ENCODE measurements around the gene CUTC. TPM values are rescaled to one million over a fixed set of nuclear protein-coding genes. Genes with fewer than 3 reads are reported as not detected.

The CUTC gene
- total RNA-seq, 1 experiment from 2014 or later = 15.0 TPM

DNA sequence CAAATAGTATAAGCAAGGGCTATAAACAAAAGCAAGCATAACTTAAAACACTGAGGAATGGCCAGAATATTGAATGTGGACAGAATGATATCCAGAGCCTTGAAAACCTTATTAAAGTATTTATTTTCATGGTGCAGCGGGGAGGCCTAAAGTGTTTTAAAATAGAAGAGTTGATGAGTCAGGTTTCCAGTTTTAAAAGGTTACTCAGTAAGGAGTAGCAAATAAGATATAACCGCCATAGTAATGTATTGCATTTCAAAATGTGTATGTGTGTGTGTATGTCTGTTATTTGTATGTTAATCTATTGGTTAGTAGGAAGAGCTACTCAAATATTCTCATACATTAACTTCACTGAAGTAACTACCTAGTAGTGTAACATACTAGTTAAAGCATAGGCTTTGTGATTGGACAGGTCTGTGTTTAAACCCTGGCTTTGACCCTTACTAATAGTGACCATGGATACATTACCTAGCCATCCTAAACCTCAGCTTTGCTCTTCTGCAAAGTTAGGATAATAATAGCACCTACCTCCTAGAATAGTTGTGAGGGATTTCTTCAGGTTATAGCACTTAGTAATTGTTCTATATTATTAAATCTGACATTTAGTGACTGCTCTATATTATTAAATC is 16.9 kb downstream of the CUTC start:
- Mint-ChIP-seq H3K27ac (ENCODE audit: low read depth, unreplicated experiment) (no peak overlapping the region), H3K9me3 (ENCODE audit: unreplicated experiment) (no peaks in the 10 kb centered on the region), H3K4me3 (ENCODE audit: unreplicated experiment) (no peak overlapping the region), H3K4me1 (ENCODE audit: insufficient read depth, unreplicated experiment) (peaks cover 5% of the 10 kb centered on the region), H3K36me3 (ENCODE audit: insufficient read depth, unreplicated experiment) (peaks cover 69% of the 10 kb centered on the region), H3K27me3 (ENCODE audit: insufficient read depth, unreplicated experiment) (no peaks in the 10 kb centered on the region)
- BruUV-seq (replicated peaks) = no TSS peak
- POLR2A ChIA-PET = interaction anchor here (0.9 to 6.4 kb wide), 3 partner anchors 9 to 16 kb away, joined by 4 to 36 read pairs (median 5); partner anchors contain the start of genes COX15 and CUTC
- intact Hi-C loops (cut with micrococcal nuclease) = no loop called here
- CTCF ChIA-PET = no interaction called here
- TF ChIP-seq, protein P1, sequence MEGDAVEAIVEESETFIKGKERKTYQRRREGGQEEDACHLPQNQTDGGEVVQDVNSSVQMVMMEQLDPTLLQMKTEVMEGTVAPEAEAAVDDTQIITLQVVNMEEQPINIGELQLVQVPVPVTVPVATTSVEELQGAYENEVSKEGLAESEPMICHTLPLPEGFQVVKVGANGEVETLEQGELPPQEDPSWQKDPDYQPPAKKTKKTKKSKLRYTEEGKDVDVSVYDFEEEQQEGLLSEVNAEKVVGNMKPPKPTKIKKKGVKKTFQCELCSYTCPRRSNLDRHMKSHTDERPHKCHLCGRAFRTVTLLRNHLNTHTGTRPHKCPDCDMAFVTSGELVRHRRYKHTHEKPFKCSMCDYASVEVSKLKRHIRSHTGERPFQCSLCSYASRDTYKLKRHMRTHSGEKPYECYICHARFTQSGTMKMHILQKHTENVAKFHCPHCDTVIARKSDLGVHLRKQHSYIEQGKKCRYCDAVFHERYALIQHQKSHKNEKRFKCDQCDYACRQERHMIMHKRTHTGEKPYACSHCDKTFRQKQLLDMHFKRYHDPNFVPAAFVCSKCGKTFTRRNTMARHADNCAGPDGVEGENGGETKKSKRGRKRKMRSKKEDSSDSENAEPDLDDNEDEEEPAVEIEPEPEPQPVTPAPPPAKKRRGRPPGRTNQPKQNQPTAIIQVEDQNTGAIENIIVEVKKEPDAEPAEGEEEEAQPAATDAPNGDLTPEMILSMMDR (IDR thresholded peaks at IDR 0.05; ENCODE audit: unreplicated experiment) = no peak
- no peak for DNase-seq (ENCODE audit: unreplicated experiment)

- DNase-seq (ENCODE audit: unreplicated experiment) = no peak
- CTCF ChIA-PET = no interaction called here
- Mint-ChIP-seq H3K27ac (ENCODE audit: low read depth, unreplicated experiment) (no peak overlapping the region), H3K36me3 (ENCODE audit: insufficient read depth, unreplicated experiment) (peaks cover 73% of the 10 kb centered on the region), H3K4me3 (ENCODE audit: unreplicated experiment) (no peak overlapping the region), H3K4me1 (ENCODE audit: insufficient read depth, unreplicated experiment) (peaks cover 5% of the 10 kb centered on the region), H3K27me3 (ENCODE audit: insufficient read depth, unreplicated experiment) (no peaks in the 10 kb centered on the region), H3K9me3 (ENCODE audit: unreplicated experiment) (no peaks in the 10 kb centered on the region)
- no TSS peak for BruUV-seq (replicated peaks)
- POLR2A ChIA-PET = interaction anchor here (6.4 kb wide), 1 partner anchor 18 kb away, joined by 36 read pairs; the partner anchor contains the start of genes COX15 and CUTC
- intact Hi-C loops (cut with micrococcal nuclease) = no loop called here
- TF ChIP-seq, protein P1 (IDR thresholded peaks at IDR 0.05; ENCODE audit: unreplicated experiment) = no peak
Measured at GRCh38 chr10:99750641-99751040, 18.6 kb downstream of the CUTC start.

DNA sequence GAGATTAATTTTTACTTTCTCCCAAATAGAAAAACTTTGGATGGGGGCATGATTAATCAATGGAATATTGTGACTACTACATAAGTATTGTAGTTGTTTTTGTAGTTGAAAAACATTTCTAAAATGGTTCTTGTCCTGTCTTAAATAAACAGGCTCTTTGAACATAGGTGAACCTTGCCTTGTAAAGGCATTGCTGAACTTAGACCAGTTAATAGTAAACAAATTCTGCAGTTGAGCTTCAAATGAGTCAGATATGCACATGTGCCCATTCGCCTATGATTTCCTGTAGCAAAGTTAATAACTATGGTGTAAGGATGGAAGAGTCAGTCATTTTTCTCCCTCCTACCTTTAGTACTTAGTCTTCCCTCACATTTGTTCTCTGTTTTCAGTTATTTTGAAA is 22.6 kb downstream of the CUTC start:
- POLR2A ChIA-PET = interaction anchor here (6.4 kb wide), 1 partner anchor 22 kb away, joined by 36 read pairs; the partner anchor contains the start of genes COX15 and CUTC
- Mint-ChIP-seq H3K36me3 (ENCODE audit: insufficient read depth, unreplicated experiment) (peaks cover 88% of the 10 kb centered on the region), H3K27me3 (ENCODE audit: insufficient read depth, unreplicated experiment) (no peaks in the 10 kb centered on the region)

DNA sequence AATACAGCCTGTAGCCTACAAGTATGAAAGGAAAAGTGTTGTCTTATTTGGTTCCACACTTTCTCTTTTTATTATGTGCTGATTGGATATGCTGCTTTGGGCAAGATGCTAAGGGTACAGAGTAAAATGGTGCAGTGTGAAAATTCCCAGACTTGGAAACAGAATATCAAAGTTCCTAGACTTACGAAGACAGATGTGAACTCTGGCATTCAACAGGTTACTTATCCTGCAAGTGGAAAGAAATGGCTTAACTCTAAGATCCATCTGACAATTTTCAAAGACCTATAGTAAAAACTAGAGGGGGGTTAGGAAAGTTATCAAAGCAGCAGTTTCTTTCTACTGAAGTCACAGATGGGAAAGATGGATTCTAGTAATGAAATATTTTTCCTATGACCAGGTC is 24.1 kb downstream of the CUTC start:
- Mint-ChIP-seq H3K36me3 (ENCODE audit: insufficient read depth, unreplicated experiment) (peaks cover 87% of the 10 kb centered on the region), H3K27me3 (ENCODE audit: insufficient read depth, unreplicated experiment) (no peaks in the 10 kb centered on the region), H3K4me1 (ENCODE audit: insufficient read depth, unreplicated experiment) (peaks cover 5% of the 10 kb centered on the region), H3K4me3 (ENCODE audit: unreplicated experiment) (no peak overlapping the region), H3K9me3 (ENCODE audit: unreplicated experiment) (no peaks in the 10 kb centered on the region), H3K27ac (ENCODE audit: low read depth, unreplicated experiment) (no peak overlapping the region)
- POLR2A ChIA-PET = no interaction called here
- intact Hi-C loops (cut with micrococcal nuclease) = no loop called here
- no TSS peak for BruUV-seq (replicated peaks)
- TF ChIP-seq, protein P1 (IDR thresholded peaks at IDR 0.05; ENCODE audit: unreplicated experiment) = no peak
- CTCF ChIA-PET = no interaction called here
- no peak for DNase-seq (ENCODE audit: unreplicated experiment)

More for the DNA sequence above, 22.6 kb downstream of the CUTC start:
- H3K9me3 Mint-ChIP-seq (ENCODE audit: unreplicated experiment) = no peaks in the 10 kb centered on the region
- H3K4me1 Mint-ChIP-seq (ENCODE audit: insufficient read depth, unreplicated experiment) = no peaks in the 10 kb centered on the region
- intact Hi-C loops (cut with micrococcal nuclease) = no loop called here
- no peak overlapping the region for H3K4me3 Mint-ChIP-seq (ENCODE audit: unreplicated experiment)
- no peak for DNase-seq (ENCODE audit: unreplicated experiment)
- no TSS peak for BruUV-seq (replicated peaks)
- no peak overlapping the region for H3K27ac Mint-ChIP-seq (ENCODE audit: low read depth, unreplicated experiment)
- CTCF ChIA-PET = interaction anchor here (0.9 kb wide), 1 partner anchor 44 kb away, joined by 3 read pairs; no protein-coding TSS in a partner anchor
- TF ChIP-seq, protein P1 (IDR thresholded peaks at IDR 0.05; ENCODE audit: unreplicated experiment) = no peak

Data from MCF 10A (cell line).